Muscle of leg (tissue), 16 donors: ENCODE data around the gene C11orf42. TPM values are rescaled to one million over a fixed set of nuclear protein-coding genes. Genes with fewer than 3 reads are reported as not detected.

Experiments used
- DNase-seq: peaks from one replicate; pipeline ENCODE4 v3.0.0; 2013
- H3K27ac ChIP-seq: one replicate; pipeline ENCODE4 v1.5.1; 2013; ENCODE audit warnings: mild to moderate bottlenecking, low read length, control low read depth
- H3K27me3 ChIP-seq: one replicate; pipeline ENCODE4 v1.6.1; 2013; ENCODE audit warnings: low read length; ENCODE audit not compliant: control insufficient read depth, insufficient read depth
- H3K36me3 ChIP-seq: one replicate; pipeline ENCODE4 v1.6.1; 2013; ENCODE audit warnings: low read length; ENCODE audit not compliant: control insufficient read depth, insufficient read depth
- H3K4me1 ChIP-seq: one replicate; pipeline ENCODE4 v1.6.1; 2013; ENCODE audit warnings: low read length; ENCODE audit not compliant: control insufficient read depth, insufficient read depth
- H3K4me3 ChIP-seq: one replicate; pipeline ENCODE4 v1.5.1; 2013; ENCODE audit warnings: low read length, control low read depth
- H3K9me3 ChIP-seq: replicated peaks from 2 replicates; pipeline ENCODE4 v1.6.1; 2013; ENCODE audit warnings: low read depth, low read length; ENCODE audit not compliant: control insufficient read depth
- WGBS: methylation state at CpG from one replicate; pipeline ENCODE4 v1.1.5; 2013; ENCODE audit warnings: missing lambda C conversion rate; ENCODE audit not compliant: insufficient coverage; 5-methylcytosine and 5-hydroxymethylcytosine counted together
- long read RNA-seq, 11 donors: transcript quantifications; one replicate each; lab custom pipeline, GENCODE V29; 2026
- polyA plus RNA-seq, 8 donors: library from polyadenylated mRNA; unstranded; fragments of 120-200 nt; gene quantifications; one replicate each; pipeline versions ENCODE4 v1.2.1 to v1.2.3, GENCODE V29; 2013; ENCODE audit warnings: inconsistent platforms in 1 of 8, low replicate concordance in 1 of 8; ENCODE audit not compliant: insufficient read length in 8 of 8, insufficient read depth in 1 of 8
- total RNA-seq: library from RNA; stranded (reverse); fragments of 120-200 nt; gene quantifications from one replicate; pipeline ENCODE4 v1.2.4, GENCODE V29; 2013

Gene C11orf42
- total RNA-seq (not detected), polyA plus RNA-seq (under 1 TPM; 0.14 to 0.68 (median 0.24) TPM)
- long read RNA-seq, donor 1 = 0 reads
- long read RNA-seq, donor 2 = 0 reads
- long read RNA-seq, donor 3 = 0 reads
- long read RNA-seq, donor 4 = 0 reads
- long read RNA-seq, donor 5, partial matches to known transcripts = 5 of 12 reads
- long read RNA-seq, donor 5, other reads (novel, unspliced or antisense) = 7 of 12 reads
- long read RNA-seq, donor 6 = 0 reads
- long read RNA-seq, donor 7 = 0 reads
- long read RNA-seq, donor 8 = 0 reads
- long read RNA-seq, donor 9 = 0 reads
- long read RNA-seq, donor 10 = 0 reads
- long read RNA-seq, donor 11 = 0 reads

- no peaks in the 10 kb centered on the region for H3K4me1 ChIP-seq
- H3K27ac ChIP-seq = no peak within 1 kb of the TSS
- H3K9me3 ChIP-seq = no peaks in the 10 kb centered on the region
- H3K4me3 ChIP-seq = no peak within 1 kb of the TSS
- no peak for DNase-seq
- H3K27me3 ChIP-seq = no peaks in the 10 kb centered on the region
- peaks cover 25% of the 10 kb centered on the region for H3K36me3 ChIP-seq
- WGBS = no CpG with 5 or more reads among the region's 1 CpG
Measured at GRCh38 chr11:6205366-6205765, at the start of gene C11orf42. Gene C11orf42 (plus strand): TSS chr11:6205557. CDS start chr11:6205616, 59 bp downstream.

- no CpG with 5 or more reads among the region's 7 CpGs for WGBS
- H3K9me3 ChIP-seq = no peaks in the 10 kb centered on the region
- no peak overlapping the region for H3K27ac ChIP-seq
Measured at GRCh38 chr11:6156628-6157359, 48.6 kb upstream of the C11orf42 start.

GRCh38 chr11:6170226-6170625 lies 35.1 kb upstream of the C11orf42 start, which contains the start of gene OR52B2:
Gene OR52B2 (minus strand): TSS chr11:6170326. CDS start chr11:6170326, 0 bp downstream.
- no peak for DNase-seq
- Histone ChIP-seq H3K4me3 (no peak within 1 kb of the TSS), H3K9me3 (no peaks in the 10 kb centered on the region), H3K27ac (no peak within 1 kb of the TSS), H3K4me1 (no peaks in the 10 kb centered on the region), H3K27me3 (no peaks in the 10 kb centered on the region), H3K36me3 (no peaks in the 10 kb centered on the region)
- WGBS = no CpG with 5 or more reads among the region's 1 CpG

More at GRCh38 chr11:6156628-6157359, 48.6 kb upstream of the C11orf42 start:
- Histone ChIP-seq H3K36me3 (no peaks in the 10 kb centered on the region), H3K4me1 (no peaks in the 10 kb centered on the region), H3K27me3 (no peaks in the 10 kb centered on the region), H3K4me3 (no peak overlapping the region)
- no peak for DNase-seq

GRCh38 chr11:6175440-6175839 lies 29.9 kb upstream of the C11orf42 start:
- H3K4me3 ChIP-seq = no peak overlapping the region
- no peak overlapping the region for H3K27ac ChIP-seq
- H3K4me1 ChIP-seq = no peaks in the 10 kb centered on the region
- H3K27me3 ChIP-seq = no peaks in the 10 kb centered on the region
- no peak for DNase-seq
- no peaks in the 10 kb centered on the region for H3K36me3 ChIP-seq
- WGBS = 52% methylated on average over 2 of the region's 2 CpGs
- no peaks in the 10 kb centered on the region for H3K9me3 ChIP-seq

GRCh38 chr11:6191742-6192141 lies 13.6 kb upstream of the C11orf42 start:
- H3K27ac ChIP-seq = no peak overlapping the region
- DNase-seq = no peak
- no peaks in the 10 kb centered on the region for H3K27me3 ChIP-seq
- no peaks in the 10 kb centered on the region for H3K9me3 ChIP-seq
- H3K36me3 ChIP-seq = no peaks in the 10 kb centered on the region
- no peaks in the 10 kb centered on the region for H3K4me1 ChIP-seq
- H3K4me3 ChIP-seq = no peak overlapping the region

- Histone ChIP-seq H3K4me3 (no peak overlapping the region), H3K4me1 (no peaks in the 10 kb centered on the region), H3K36me3 (no peaks in the 10 kb centered on the region), H3K27ac (no peak overlapping the region), H3K9me3 (no peaks in the 10 kb centered on the region), H3K27me3 (no peaks in the 10 kb centered on the region)
- WGBS = 40% methylated on average over 1 of the region's 1 CpG
- no peak for DNase-seq
Measured at GRCh38 chr11:6194065-6194581, 11.2 kb upstream of the C11orf42 start.

GRCh38 chr11:6196396-6196795 lies 9.0 kb upstream of the C11orf42 start:
- no peak overlapping the region for H3K27ac ChIP-seq
- H3K4me1 ChIP-seq = no peaks in the 10 kb centered on the region
- no peaks in the 10 kb centered on the region for H3K27me3 ChIP-seq
- no peaks in the 10 kb centered on the region for H3K9me3 ChIP-seq
- no peaks in the 10 kb centered on the region for H3K36me3 ChIP-seq
- WGBS = 20% methylated on average over 1 of the region's 4 CpGs
- DNase-seq = no peak
- no peak overlapping the region for H3K4me3 ChIP-seq

GRCh38 chr11:6197466-6198200 lies 7.7 kb upstream of the C11orf42 start:
- DNase-seq = no peak
- H3K27ac ChIP-seq = no peak overlapping the region
- H3K36me3 ChIP-seq = no peaks in the 10 kb centered on the region
- H3K9me3 ChIP-seq = no peaks in the 10 kb centered on the region
- H3K4me3 ChIP-seq = no peak overlapping the region
- no peaks in the 10 kb centered on the region for H3K27me3 ChIP-seq
- H3K4me1 ChIP-seq = no peaks in the 10 kb centered on the region
- 84% methylated on average over 3 of the region's 4 CpGs for WGBS

GRCh38 chr11:6199174-6199810 lies 6.1 kb upstream of the C11orf42 start, which contains the start of gene OR52W1:
Gene OR52W1 (plus strand): TSS chr11:6199224. CDS start chr11:6199224, 0 bp downstream.
- H3K9me3 ChIP-seq = no peaks in the 10 kb centered on the region
- H3K27ac ChIP-seq = no peak within 1 kb of the TSS
- DNase-seq = no peak
- no peaks in the 10 kb centered on the region for H3K27me3 ChIP-seq
- no peaks in the 10 kb centered on the region for H3K36me3 ChIP-seq
- H3K4me1 ChIP-seq = no peaks in the 10 kb centered on the region
- 98% methylated on average over 5 of the region's 5 CpGs for WGBS
- no peak within 1 kb of the TSS for H3K4me3 ChIP-seq
